Endothelial cell of umbilical vein (primary cell): ENCODE data around the gene ADAMTS19. TPM values are rescaled to one million over a fixed set of nuclear protein-coding genes. Genes with fewer than 3 reads are reported as not detected.

Experiments used
- BruUV-seq: library from RNA; stranded (reverse); fragments of 400-500 nt; replicated peaks from 2 replicates; lab custom pipeline; 2021; lab: Mats Ljungman, UMichigan
- CTCF ChIA-PET: fragments of 300-600, 350-600 bp; sonication (Branson Sonifier 250); formaldehyde crosslinking; loops from one replicate; lab custom pipeline; 2021; ENCODE audit warnings: antibody characterized with exemption, inconsistent platforms; lab: Charles Lee
- POLR2A ChIA-PET: fragments of 300-600, 350-600 bp; sonication (Branson Sonifier 250); formaldehyde crosslinking; loops from one replicate; lab custom pipeline; 2021; ENCODE audit warnings: antibody characterized with exemption, inconsistent platforms; lab: Charles Lee
- DNase-seq: peaks from one replicate; pipeline ENCODE4 v3.0.0-alpha.2; 2011; ENCODE audit warnings: low read depth, low spot score
- FAIRE-seq: peaks from 2 replicates; lab custom pipeline; 2011; peaks lifted over from hg19 to GRCh38; lab: Jason Lieb, UNC
- H2AFZ ChIP-seq: 2 replicates; pipeline ENCODE4 v1.6.0; 2012; ENCODE audit warnings: low read depth, low read length, control low read depth, inconsistent platforms
- H3K27ac ChIP-seq: 2 replicates; pipeline ENCODE4 v1.5.1; 2011; ENCODE audit warnings: low read depth, mild to moderate bottlenecking, control low read depth, low read length, moderate library complexity; ENCODE audit not compliant: insufficient read depth
- H3K27me3 ChIP-seq, 2 experiments: 2 replicates each; pipeline versions ENCODE4 v1.6.0 to v1.6.1; 2011; ENCODE audit warnings: low read length in 2 of 2, mixed read lengths in 1 of 2; ENCODE audit not compliant: control insufficient read depth in 2 of 2, insufficient read depth in 2 of 2
- H3K36me3 ChIP-seq, 2 experiments: 2 replicates in 1 of 2; 3 replicates in 1 of 2; pipeline ENCODE4 v1.5.1; 2011; ENCODE audit warnings: low read length in 2 of 2, mild to moderate bottlenecking in 1 of 2, moderate library complexity in 1 of 2; ENCODE audit not compliant: control insufficient read depth in 2 of 2, insufficient read depth in 2 of 2; ENCODE audit errors: extremely low read depth in 1 of 2
- H3K4me1 ChIP-seq: 3 replicates; pipeline ENCODE4 v1.5.1; 2011; ENCODE audit warnings: mild to moderate bottlenecking, low read length; ENCODE audit not compliant: control insufficient read depth, insufficient read depth; ENCODE audit errors: extremely low read depth
- H3K4me2 ChIP-seq: 2 replicates; pipeline ENCODE4 v1.6.1; 2011; ENCODE audit warnings: low read length, control low read depth, mixed read lengths; ENCODE audit not compliant: insufficient read depth
- H3K4me3 ChIP-seq, 3 experiments: fragments of 200-600 bp in 1 of 3; sonication (generic), shearing (Covaris generic) in 1 of 3; replicated peaks in 1 of 3; 2 replicates each; pipeline ENCODE4 v1.5.1; 2011 to 2016; ENCODE audit warnings: control low read depth in 3 of 3, low read length in 3 of 3, mild to moderate bottlenecking in 2 of 3, inconsistent platforms in 1 of 3, low read depth in 1 of 3, moderate library complexity in 1 of 3; ENCODE audit not compliant: insufficient read depth in 1 of 3
- H3K79me2 ChIP-seq: 2 replicates; pipeline ENCODE4 v1.6.0; 2012; ENCODE audit warnings: low read length, inconsistent platforms; ENCODE audit not compliant: control insufficient read depth, insufficient read depth
- H3K9ac ChIP-seq: replicated peaks from 2 replicates; pipeline ENCODE3; 2011; ENCODE audit warnings: low read length, control low read depth; ENCODE audit not compliant: insufficient read depth; ENCODE audit errors: extremely low read depth
- H3K9me1 ChIP-seq: replicated peaks from 3 replicates; pipeline ENCODE4 v1.6.0; 2011; ENCODE audit warnings: mild to moderate bottlenecking, low read length; ENCODE audit not compliant: control insufficient read depth, insufficient read depth; ENCODE audit errors: extremely low read depth
- H3K9me3 ChIP-seq: replicated peaks from 2 replicates; pipeline ENCODE4 v1.5.1; 2012; ENCODE audit warnings: low read length, inconsistent platforms; ENCODE audit not compliant: control insufficient read depth, insufficient read depth
- H4K20me1 ChIP-seq: replicated peaks from 2 replicates; pipeline ENCODE3; 2011; ENCODE audit warnings: mild to moderate bottlenecking, low read length; ENCODE audit not compliant: control insufficient read depth, insufficient read depth; ENCODE audit errors: extremely low read depth
- EZH2 ChIP-seq: IDR thresholded peaks from 2 replicates; pipeline ENCODE4 v1.6.1; 2012; ENCODE audit warnings: borderline replicate concordance, low read depth, mild to moderate bottlenecking, moderate library complexity, low read length, inconsistent platforms; ENCODE audit not compliant: severe bottlenecking
- FOS ChIP-seq: IDR thresholded peaks from 2 replicates; pipeline ENCODE4 v1.6.1; 2011; ENCODE audit warnings: mild to moderate bottlenecking, low read length, moderate library complexity, borderline replicate concordance; ENCODE audit not compliant: insufficient read depth
- GATA2 ChIP-seq: IDR thresholded peaks from 2 replicates; pipeline ENCODE4 v1.7.0; 2011; ENCODE audit warnings: low read depth, mild to moderate bottlenecking, moderate library complexity, mixed read lengths, low read length; ENCODE audit not compliant: insufficient read length, insufficient read depth
- JUN ChIP-seq: IDR thresholded peaks from 2 replicates; pipeline ENCODE4 v1.6.1; 2011; ENCODE audit warnings: borderline replicate concordance, low read depth; ENCODE audit not compliant: insufficient read length, insufficient read depth
- MAX ChIP-seq: IDR thresholded peaks from 2 replicates; pipeline ENCODE4 v1.6.1; 2011; ENCODE audit not compliant: insufficient read depth, insufficient read length
- MYC ChIP-seq: IDR thresholded peaks from one replicate; pipeline ENCODE4 v1.6.1; 2011; ENCODE audit warnings: mild to moderate bottlenecking, low read depth, low read length
- POLR2A ChIP-seq: IDR thresholded peaks from 2 replicates; pipeline ENCODE4 v1.6.1; 2012; ENCODE audit warnings: low read depth, mild to moderate bottlenecking, control low read depth, low read length
- POLR2AphosphoS5 ChIP-seq: IDR thresholded peaks from 2 replicates; pipeline ENCODE4 v1.6.1; 2012; ENCODE audit warnings: low read depth, mild to moderate bottlenecking, control low read depth, low read length, moderate library complexity; ENCODE audit not compliant: insufficient read depth
- dilution Hi-C: fragments of 300-500 bp; cut with MboI; formaldehyde crosslinking; loops from one replicate; pipeline ENCODE4 v1.15.0; 2019; ENCODE audit warnings: low sequenced_read_pairs; ENCODE audit not compliant: extremely low pct_ligation_motif_present
- intact Hi-C: fragments of 100-400 bp; cut with micrococcal nuclease; formaldehyde crosslinking; loops from one replicate; pipeline ENCODE4 v1.10.0; 2022
- polyA plus RNA-seq, 4 experiments: library from polyadenylated mRNA; depleted of rRNA in 3 of 4; stranded (reverse) in 3 of 4; unstranded in 1 of 4; fragments of >200 nt; gene quantifications; 2 replicates each; pipeline versions ENCODE4 v1.2.1 to v1.2.3, GENCODE V29; 2011 to 2012; ENCODE audit warnings: missing spikeins in 1 of 4
- total RNA-seq: library from RNA; stranded (reverse); gene quantifications from 2 replicates; pipeline ENCODE4 v1.2.3, GENCODE V29; 2021
- TF ChIP-seq, protein P1 (sequence below), 2 donors: IDR thresholded peaks; 1 replicate in 1 of 2; 2 replicates in 1 of 2; pipeline ENCODE4 v1.5.1; 2011; ENCODE audit warnings: low read length in 2 of 2, mild to moderate bottlenecking in 2 of 2, moderate library complexity in 2 of 2, control low read depth in 1 of 2, inconsistent platforms in 1 of 2, low read depth in 1 of 2; ENCODE audit not compliant: insufficient read depth in 1 of 2; ENCODE audit errors: extremely low read depth in 1 of 2

ADAMTS19 gene
- total and polyA plus RNA-seq, 2 donors (not counting 3 experiments of a cell fraction or from before 2014, with no cell fraction given) = not detected

- FAIRE-seq = no peak
- dilution Hi-C loops (no loop called here), intact Hi-C loops (no loop called here)
These were observed 49.6 kb upstream of the ADAMTS19 start for GRCh38 chr5:129410488-129410887.

More at GRCh38 chr5:129410488-129410887, 49.6 kb upstream of the ADAMTS19 start:
- BruUV-seq = no TSS peak
- H3K4me1 ChIP-seq = no peaks in the 10 kb centered on the region
- H3K9ac ChIP-seq = no peak overlapping the region
- H3K4me2 ChIP-seq = no peak overlapping the region
- no peaks in the 10 kb centered on the region for H3K79me2 ChIP-seq
- DNase-seq = no peak
- no peak overlapping the region for H2AFZ ChIP-seq
- H3K27me3 ChIP-seq = no peaks in the 10 kb centered on the region
- POLR2A ChIA-PET = no interaction called here
- no peak overlapping the region for H3K27ac ChIP-seq
- H4K20me1 ChIP-seq = no peaks in the 10 kb centered on the region
- no peaks in the 10 kb centered on the region for H3K9me1 ChIP-seq
- H3K9me3 ChIP-seq = no peaks in the 10 kb centered on the region
- TF ChIP-seq JUN = no peak
- no peak for TF ChIP-seq FOS
- no peak for TF ChIP-seq POLR2AphosphoS5
- TF ChIP-seq GATA2 = no peak
- no peak for TF ChIP-seq POLR2A
- TF ChIP-seq MYC = no peak
- TF ChIP-seq, protein P1, sequence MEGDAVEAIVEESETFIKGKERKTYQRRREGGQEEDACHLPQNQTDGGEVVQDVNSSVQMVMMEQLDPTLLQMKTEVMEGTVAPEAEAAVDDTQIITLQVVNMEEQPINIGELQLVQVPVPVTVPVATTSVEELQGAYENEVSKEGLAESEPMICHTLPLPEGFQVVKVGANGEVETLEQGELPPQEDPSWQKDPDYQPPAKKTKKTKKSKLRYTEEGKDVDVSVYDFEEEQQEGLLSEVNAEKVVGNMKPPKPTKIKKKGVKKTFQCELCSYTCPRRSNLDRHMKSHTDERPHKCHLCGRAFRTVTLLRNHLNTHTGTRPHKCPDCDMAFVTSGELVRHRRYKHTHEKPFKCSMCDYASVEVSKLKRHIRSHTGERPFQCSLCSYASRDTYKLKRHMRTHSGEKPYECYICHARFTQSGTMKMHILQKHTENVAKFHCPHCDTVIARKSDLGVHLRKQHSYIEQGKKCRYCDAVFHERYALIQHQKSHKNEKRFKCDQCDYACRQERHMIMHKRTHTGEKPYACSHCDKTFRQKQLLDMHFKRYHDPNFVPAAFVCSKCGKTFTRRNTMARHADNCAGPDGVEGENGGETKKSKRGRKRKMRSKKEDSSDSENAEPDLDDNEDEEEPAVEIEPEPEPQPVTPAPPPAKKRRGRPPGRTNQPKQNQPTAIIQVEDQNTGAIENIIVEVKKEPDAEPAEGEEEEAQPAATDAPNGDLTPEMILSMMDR (IDR thresholded peaks at IDR 0.05; ENCODE audit: extremely low read depth in 1 of 2, insufficient read depth in 1 of 2, low read depth in 1 of 2, low read length in 2 of 2) = no peak
- no peak for TF ChIP-seq MAX
- TF ChIP-seq EZH2 = no peak
- H3K36me3 ChIP-seq = no peaks in the 10 kb centered on the region
- H3K4me3 ChIP-seq = no peak overlapping the region
- CTCF ChIA-PET = interaction anchor here (1.6 kb wide), 1 partner anchor 10 kb away, joined by 6 read pairs; no protein-coding TSS in a partner anchor
